Sciatic nerve (tissue), 2 donors: ENCODE data around the gene MLLT11. TPM values are rescaled to one million over a fixed set of nuclear protein-coding genes. Genes with fewer than 3 reads are reported as not detected.

ENCODE experiments used
- ATAC-seq: fragments of 200-7000 bp; cut with Tn5 transposase; one replicate; pipeline ENCODE4 v1.9.1; 2020; ENCODE audit warnings: mild to moderate bottlenecking, moderate library complexity
- DNase-seq: peaks from one replicate; pipeline ENCODE4 v3.0.0-alpha.2; 2020; ENCODE audit warnings: low spot score
- intact Hi-C: fragments of 100-400 bp; cut with DNase I; formaldehyde crosslinking; loops from one replicate; pipeline ENCODE4 v1.14.2; 2022
- total RNA-seq: library from RNA; stranded (reverse); fragmentation: NEBNext Ultra II Directional; extraction: Animal tissue kit (Norgen Biotek cat#: 25700); gene quantifications from one replicate; pipeline ENCODE4 v1.2.1, GENCODE V29; 2021
- donor health status: DM: no; HTN: no; CAD: no.
- donor health status: DM: no; HTN: no; CAD: no.

MLLT11 gene
- total RNA-seq: 2.5 TPM

GRCh38 chr1:151060007-151060656 is at the start of gene MLLT11:
Gene MLLT11 (plus strand): TSS chr1:151060397. CDS start chr1:151067225, 6,828 bp downstream.
- DNase-seq: peak; percentile 73
- peak; percentile 71 for ATAC-seq

GRCh38 chr1:151011154-151011850 is 48.9 kb upstream of the MLLT11 start:
- ATAC-seq: no peak
- DNase-seq: no peak
- intact Hi-C loops: no loop called here

More at GRCh38 chr1:151060007-151060656, at the start of gene MLLT11:
- intact Hi-C loops: no loop called here

- intact Hi-C loops: no loop called here
- DNase-seq: no peak
- no peak for ATAC-seq
These were observed 47.3 kb upstream of the MLLT11 start for GRCh38 chr1:151012684-151013471.

- DNase-seq (no peak), ATAC-seq (no peak)
- intact Hi-C loops: no loop called here
These were observed 46.7 kb upstream of the MLLT11 start for GRCh38 chr1:151013518-151013917.

DNA sequence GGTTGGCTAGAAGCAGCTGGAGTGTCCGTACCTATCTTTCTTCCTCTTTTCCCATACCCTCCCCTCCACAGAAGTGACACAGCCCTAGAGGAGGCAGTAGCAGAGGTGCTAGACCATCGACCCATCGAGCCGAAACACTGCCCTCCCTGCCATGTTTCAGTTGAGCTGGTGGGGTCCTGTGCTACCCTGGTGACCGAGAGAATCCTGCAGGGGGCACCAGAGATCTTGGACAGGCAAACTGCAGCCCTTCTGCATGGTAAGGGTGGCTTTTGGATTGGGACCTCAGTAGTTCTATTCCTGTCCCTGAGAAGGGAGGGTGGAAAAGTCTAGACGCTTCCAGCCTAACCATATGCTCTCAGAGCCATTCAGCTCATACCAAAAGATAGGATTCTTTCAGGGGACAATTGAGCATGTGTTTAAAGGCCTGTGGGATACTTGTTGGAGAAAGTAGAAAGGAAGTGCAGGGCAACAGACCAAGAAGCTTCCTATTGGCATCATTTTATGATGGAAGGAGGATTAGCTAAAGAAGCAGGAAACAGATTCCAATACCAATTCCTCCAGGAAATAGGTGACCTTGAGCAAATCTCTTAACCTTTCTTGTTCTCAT is 35.6 kb upstream of the MLLT11 start:
- ATAC-seq (peak; percentile 94), DNase-seq (peak; percentile 92)
- intact Hi-C loops: no loop called here

GRCh38 chr1:151026460-151026859 is 33.7 kb upstream of the MLLT11 start:
- intact Hi-C loops: no loop called here
- no peak for DNase-seq
- no peak for ATAC-seq

- ATAC-seq (no peak), DNase-seq (no peak)
- intact Hi-C loops: no loop called here
These were observed 28.0 kb upstream of the MLLT11 start for GRCh38 chr1:151032164-151032563.

DNA sequence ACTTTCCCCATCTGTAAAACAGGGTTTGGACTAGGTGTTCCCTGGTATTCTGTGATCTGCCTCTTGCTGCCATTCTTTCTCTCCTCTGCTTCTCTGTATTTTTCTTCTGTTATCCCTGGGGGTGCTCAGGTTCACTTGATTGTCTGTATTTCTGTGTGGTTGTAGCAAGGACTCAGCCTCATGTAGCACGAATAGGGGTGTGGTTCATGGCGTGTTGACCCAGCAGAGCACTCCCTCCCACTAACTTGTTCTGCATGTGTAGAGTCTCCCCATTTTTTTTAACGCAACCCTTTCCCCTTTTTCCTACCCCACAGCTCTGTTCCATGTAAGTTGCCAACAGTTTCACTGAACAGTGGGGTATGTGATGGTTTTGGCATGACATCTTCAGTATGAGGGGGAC is 25.0 kb upstream of the MLLT11 start:
- DNase-seq (no peak), ATAC-seq (no peak)
- intact Hi-C loops: no loop called here

- ATAC-seq (no peak), DNase-seq (no peak)
- intact Hi-C loops: no loop called here
These were observed 23.8 kb upstream of the MLLT11 start, which contains the start of gene BNIPL for GRCh38 chr1:151036356-151036755. Gene BNIPL (plus strand): TSS chr1:151036586. CDS start chr1:151036726, 140 bp downstream.

DNA sequence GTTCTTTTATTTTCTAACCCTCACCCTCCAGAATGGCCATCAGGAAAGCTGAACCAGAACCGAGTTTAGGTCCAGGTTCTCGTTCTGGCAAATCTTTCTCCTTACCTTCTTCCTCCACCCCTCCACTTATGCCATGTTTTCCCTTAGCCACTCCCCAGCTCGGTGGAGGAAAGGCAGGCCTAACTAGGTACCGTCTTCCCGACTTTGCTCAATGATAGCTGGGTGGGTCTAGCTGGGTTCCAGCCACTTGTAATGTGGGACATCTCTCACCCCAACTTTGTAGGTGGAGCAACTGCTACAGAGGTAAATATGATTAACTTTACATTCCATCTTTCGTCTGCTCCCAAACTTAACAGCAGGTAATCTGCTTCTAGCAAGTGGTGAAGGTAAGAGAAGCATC is 23.2 kb upstream of the MLLT11 start:
- intact Hi-C loops: no loop called here
- DNase-seq (no peak), ATAC-seq (no peak)

GRCh38 chr1:151039521-151039920 is 20.7 kb upstream of the MLLT11 start:
- DNase-seq (no peak), ATAC-seq (no peak)
- intact Hi-C loops: no loop called here

GRCh38 chr1:151043163-151043562 is 17.0 kb upstream of the MLLT11 start:
- no peak for ATAC-seq
- no peak for DNase-seq
- intact Hi-C loops: no loop called here

DNA sequence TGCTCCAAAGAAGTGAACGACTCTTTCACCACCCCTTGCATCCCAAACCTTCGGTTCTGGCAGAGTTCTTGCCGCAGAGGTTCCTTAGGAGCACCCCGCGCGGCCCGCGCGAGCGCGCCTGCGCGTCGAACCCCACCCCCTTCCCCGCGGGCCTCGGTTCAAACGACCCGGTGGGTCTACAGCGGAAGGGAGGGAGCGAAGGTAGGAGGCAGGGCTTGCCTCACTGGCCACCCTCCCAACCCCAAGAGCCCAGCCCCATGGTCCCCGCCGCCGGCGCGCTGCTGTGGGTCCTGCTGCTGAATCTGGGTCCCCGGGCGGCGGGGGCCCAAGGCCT is 12.6 kb upstream of the MLLT11 start, which contains the start of gene C1orf56:
C1orf56 (plus strand) TSS at position 161 of the 334 bp plus-strand sequence; CDS start at position 258, 97 bp downstream.
- ATAC-seq (peak; percentile 93), DNase-seq (peak; percentile 86)
- intact Hi-C loops: no loop called here

- intact Hi-C loops: no loop called here
- DNase-seq (peak; percentile 79), ATAC-seq (peak; percentile 78)
These were observed 12.1 kb upstream of the MLLT11 start for GRCh38 chr1:151047925-151048644.

DNA sequence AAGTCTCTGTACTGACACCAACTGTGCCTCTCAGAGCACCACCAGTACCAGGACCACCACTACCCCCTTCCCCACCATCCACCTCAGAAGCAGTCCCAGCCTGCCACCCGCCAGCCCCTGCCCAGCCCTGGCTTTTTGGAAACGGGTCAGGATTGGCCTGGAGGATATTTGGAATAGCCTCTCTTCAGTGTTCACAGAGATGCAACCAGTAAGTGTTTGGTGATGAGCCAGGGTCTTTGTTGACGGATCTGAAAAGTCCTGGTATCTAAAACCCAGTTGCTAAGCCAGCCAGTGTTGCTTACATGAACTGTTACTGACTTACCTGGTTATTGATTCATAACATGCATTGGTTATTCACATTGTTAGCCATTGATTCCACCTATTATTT is 11.6 kb upstream of the MLLT11 start:
- no peak for ATAC-seq
- DNase-seq: no peak
- intact Hi-C loops: no loop called here

DNA sequence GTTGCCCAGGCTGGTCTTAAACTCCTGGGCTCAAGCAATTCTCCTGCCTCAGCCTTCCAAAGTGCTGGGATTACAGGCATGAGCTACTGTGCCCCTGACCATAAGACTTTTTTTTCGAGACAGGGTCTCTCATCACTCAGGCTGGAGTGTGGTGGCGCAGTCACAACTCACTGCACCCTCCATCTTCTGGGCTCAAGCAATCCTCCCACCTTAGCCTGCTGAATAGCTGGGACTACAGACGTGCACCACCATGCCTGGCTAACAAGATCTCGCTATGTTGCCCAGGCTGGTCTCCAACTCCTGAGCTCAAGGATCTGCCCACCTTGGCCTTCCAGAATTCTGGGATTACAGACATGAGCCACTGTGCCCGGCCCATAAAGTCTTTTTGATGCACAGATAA is 10.7 kb upstream of the MLLT11 start:
- ATAC-seq (no peak), DNase-seq (no peak)
- intact Hi-C loops: no loop called here

GRCh38 chr1:151050051-151050688 is 10.0 kb upstream of the MLLT11 start:
- no peak for ATAC-seq
- intact Hi-C loops: no loop called here
- DNase-seq: no peak

DNA sequence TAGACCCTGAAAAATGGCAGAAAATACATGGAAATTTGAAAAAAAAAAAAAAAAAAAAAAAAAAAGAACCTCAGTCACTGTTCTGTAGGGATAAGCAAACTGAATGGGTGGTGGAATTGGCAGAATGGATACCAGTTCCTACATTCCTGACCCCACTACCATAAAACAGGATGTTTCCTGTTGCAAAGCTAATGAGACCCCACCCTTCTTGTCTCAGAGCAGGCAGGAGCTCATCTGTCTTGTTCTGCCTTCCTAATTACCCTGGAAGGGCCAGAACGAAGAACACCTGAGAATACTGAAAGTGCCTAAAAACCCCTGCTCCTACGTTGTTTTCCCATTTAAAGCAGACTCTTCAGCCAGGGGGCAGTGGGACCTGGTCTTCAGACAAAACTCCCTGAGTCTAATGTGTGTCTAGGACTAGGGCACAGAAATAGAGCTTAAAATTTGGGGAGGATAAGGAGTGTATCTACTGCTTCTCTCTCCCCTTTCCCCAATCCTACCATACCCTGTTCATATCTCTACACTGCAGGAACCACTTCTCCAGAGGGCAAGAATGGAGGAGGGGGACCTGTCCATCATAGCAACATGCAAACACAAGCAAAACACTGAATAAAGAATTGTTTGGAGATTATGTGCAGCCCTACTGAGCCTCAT is 8.7 kb upstream of the MLLT11 start:
- intact Hi-C loops: no loop called here
- peak; percentile 4 for DNase-seq
- ATAC-seq: no peak
